ENCODE results near the gene ACTG1. TPM values are rescaled to one million over a fixed set of nuclear protein-coding genes. Genes with fewer than 3 reads are reported as not detected.

ACTG1 gene
- total RNA-seq, 1 experiment from 2014 or later: 3,455 TPM

GRCh38 chr17:81536299-81537290 lies 24.0 kb upstream of the ACTG1 start:
- Mint-ChIP-seq H3K9me3 (no peaks in the 10 kb centered on the region), H3K4me3 (peak overlapping the region; percentile 27; the same call in 1 of the 2 replicates), H3K27me3 (ENCODE audit: low read depth) (peaks cover 23% of the 10 kb centered on the region), H3K4me1 (no peaks in the 10 kb centered on the region), H3K36me3 (no peaks in the 10 kb centered on the region), H3K27ac (no peak overlapping the region)
- POLR2A ChIA-PET: interaction anchor here (0.6 to 3.0 kb wide), 5 partner anchors 13 to 24 kb away, joined by 3 to 9 read pairs (median 5); partner anchors contain the start of genes ACTG1 and FAAP100
- CTCF ChIA-PET: interaction anchor here (0.6 to 3.3 kb wide), 16 partner anchors 8 to 394 kb away, joined by 3 to 31 read pairs (median 4); partner anchors contain the start of genes BAHCC1, FAAP100 and FSCN2
- DNase-seq (ENCODE audit: low spot score) (peak; percentile 46), ATAC-seq (peak; percentile 2)
- TF ChIP-seq ZNF263 (CRISPR knock-in tag; IDR thresholded peaks at IDR 0.05; ENCODE audit: low read depth) (0 out of 2 replicates have a peak, but pooled peaks have one; percentile 53), ZNF219 (CRISPR knock-in tag; IDR thresholded peaks at IDR 0.05; ENCODE audit: borderline replicate concordance) (no peak), CDX4 (CRISPR knock-in tag; IDR thresholded peaks at IDR 0.05; ENCODE audit: borderline replicate concordance) (no peak), STAT6 (CRISPR knock-in tag; conservative IDR thresholded peaks at IDR 0.05; ENCODE audit: low read depth) (no peak), GTF2I (CRISPR knock-in tag; conservative IDR thresholded peaks at IDR 0.05) (no peak), ZSCAN18 (CRISPR knock-in tag; IDR thresholded peaks at IDR 0.05) (no peak), MLX (CRISPR knock-in tag; IDR thresholded peaks at IDR 0.05) (no peak), SMAD4 (CRISPR knock-in tag; IDR thresholded peaks at IDR 0.05) (no peak), ZNF121 (CRISPR knock-in tag; IDR thresholded peaks at IDR 0.05) (no peak), ZNF671 (CRISPR knock-in tag; IDR thresholded peaks at IDR 0.05) (no peak), CREM (CRISPR knock-in tag; IDR thresholded peaks at IDR 0.05) (0 out of 2 replicates have a peak, but pooled peaks have one; percentile 21), JAZF1 (CRISPR knock-in tag; IDR thresholded peaks at IDR 0.05) (no peak), ZNF532 (CRISPR knock-in tag; IDR thresholded peaks at IDR 0.05; ENCODE audit: borderline replicate concordance) (no peak), SP1 (CRISPR knock-in tag; conservative IDR thresholded peaks at IDR 0.05) (no peak), ZNF423 (CRISPR knock-in tag; IDR thresholded peaks at IDR 0.05) (no peak), NFYB (CRISPR knock-in tag; conservative IDR thresholded peaks at IDR 0.05; ENCODE audit: low read depth) (no peak), NR2C2 (CRISPR knock-in tag; IDR thresholded peaks at IDR 0.05) (no peak), AR (CRISPR knock-in tag; IDR thresholded peaks at IDR 0.05) (no peak), MXD4 (CRISPR knock-in tag; IDR thresholded peaks at IDR 0.05; ENCODE audit: borderline replicate concordance) (no peak), RELA (CRISPR knock-in tag; IDR thresholded peaks at IDR 0.05; ENCODE audit: borderline replicate concordance) (0 out of 2 replicates have a peak, but pooled peaks have one; percentile 16), E2F5 (CRISPR knock-in tag; IDR thresholded peaks at IDR 0.05) (no peak), ZNF138 (CRISPR knock-in tag; conservative IDR thresholded peaks at IDR 0.05) (no peak), CREB1 (CRISPR knock-in tag; IDR thresholded peaks at IDR 0.05) (no peak)

Measured in WTC11 (cell line).